ENCODE results near the gene FAM199X. TPM values are rescaled to one million over a fixed set of nuclear protein-coding genes. Genes with fewer than 3 reads are reported as not detected.

FAM199X gene
- total RNA-seq, 1 experiment from 2014 or later: 19.1 TPM

DNA sequence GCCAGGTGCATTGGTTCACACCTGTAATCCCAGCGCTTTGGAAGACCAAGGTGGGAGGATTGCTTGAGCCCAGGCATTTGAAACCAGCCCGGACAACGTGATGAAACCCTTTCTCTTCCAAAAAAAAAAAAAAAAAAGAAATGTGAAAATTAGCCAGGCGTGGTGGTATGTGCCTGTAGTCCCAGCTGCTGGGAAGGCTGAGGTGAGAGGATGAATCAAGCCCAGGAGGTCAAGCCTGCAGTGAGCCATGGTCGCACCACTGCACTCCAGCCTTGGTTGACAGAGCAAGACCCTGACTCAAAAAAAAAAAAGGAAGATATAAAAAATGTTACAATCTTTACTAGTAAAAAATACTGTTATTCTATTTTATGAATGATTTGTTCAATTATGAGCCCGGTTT, 5.9 kb downstream of the FAM199X start:
- Mint-ChIP-seq H3K36me3 (ENCODE audit: insufficient read depth, unreplicated experiment) (peaks cover 5% of the 10 kb centered on the region), H3K27me3 (ENCODE audit: insufficient read depth, unreplicated experiment) (no peaks in the 10 kb centered on the region), H3K4me3 (ENCODE audit: unreplicated experiment) (no peak overlapping the region), H3K27ac (ENCODE audit: unreplicated experiment) (no peak overlapping the region), H3K9me3 (ENCODE audit: unreplicated experiment) (no peaks in the 10 kb centered on the region), H3K4me1 (ENCODE audit: low read depth, unreplicated experiment) (no peaks in the 10 kb centered on the region)
- no peak overlapping the region for H3K4me3 ChIP-seq (ENCODE audit: low read depth, low read length)
- intact Hi-C loops (cut with micrococcal nuclease; ENCODE audit: unreplicated experiment): no loop called here
- TF ChIP-seq, protein P1, sequence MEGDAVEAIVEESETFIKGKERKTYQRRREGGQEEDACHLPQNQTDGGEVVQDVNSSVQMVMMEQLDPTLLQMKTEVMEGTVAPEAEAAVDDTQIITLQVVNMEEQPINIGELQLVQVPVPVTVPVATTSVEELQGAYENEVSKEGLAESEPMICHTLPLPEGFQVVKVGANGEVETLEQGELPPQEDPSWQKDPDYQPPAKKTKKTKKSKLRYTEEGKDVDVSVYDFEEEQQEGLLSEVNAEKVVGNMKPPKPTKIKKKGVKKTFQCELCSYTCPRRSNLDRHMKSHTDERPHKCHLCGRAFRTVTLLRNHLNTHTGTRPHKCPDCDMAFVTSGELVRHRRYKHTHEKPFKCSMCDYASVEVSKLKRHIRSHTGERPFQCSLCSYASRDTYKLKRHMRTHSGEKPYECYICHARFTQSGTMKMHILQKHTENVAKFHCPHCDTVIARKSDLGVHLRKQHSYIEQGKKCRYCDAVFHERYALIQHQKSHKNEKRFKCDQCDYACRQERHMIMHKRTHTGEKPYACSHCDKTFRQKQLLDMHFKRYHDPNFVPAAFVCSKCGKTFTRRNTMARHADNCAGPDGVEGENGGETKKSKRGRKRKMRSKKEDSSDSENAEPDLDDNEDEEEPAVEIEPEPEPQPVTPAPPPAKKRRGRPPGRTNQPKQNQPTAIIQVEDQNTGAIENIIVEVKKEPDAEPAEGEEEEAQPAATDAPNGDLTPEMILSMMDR (IDR thresholded peaks at IDR 0.05; ENCODE audit: insufficient read depth in 1 of 2, low read depth in 1 of 2, low read length in 1 of 2, severe bottlenecking in 1 of 2, unreplicated experiment in 1 of 2): no peak
- H3K9me3 ChIP-seq: no peaks in the 10 kb centered on the region
- POLR2A ChIA-PET: no interaction called here
- H3K36me3 ChIP-seq (ENCODE audit: control insufficient read depth, insufficient read depth, low read length): no peaks in the 10 kb centered on the region
- no peak for DNase-seq
- no TSS peak for BruUV-seq (replicated peaks)
- H3K27me3 ChIP-seq (replicated peaks; ENCODE audit: control insufficient read depth, insufficient read depth, low read length): no peaks in the 10 kb centered on the region
- H3K4me1 ChIP-seq: no peaks in the 10 kb centered on the region
- CTCF ChIA-PET: no interaction called here

GRCh38 chrX:104172788-104173187, 6.5 kb downstream of the FAM199X start:
- no peak overlapping the region for H3K27ac Mint-ChIP-seq (ENCODE audit: unreplicated experiment)
- no peaks in the 10 kb centered on the region for H3K9me3 Mint-ChIP-seq (ENCODE audit: unreplicated experiment)
- Histone ChIP-seq H3K27me3 (replicated peaks; ENCODE audit: control insufficient read depth, insufficient read depth, low read length) (no peaks in the 10 kb centered on the region), H3K4me1 (no peaks in the 10 kb centered on the region), H3K36me3 (ENCODE audit: control insufficient read depth, insufficient read depth, low read length) (no peaks in the 10 kb centered on the region), H3K4me3 (ENCODE audit: low read depth, low read length) (no peak overlapping the region), H3K9me3 (no peaks in the 10 kb centered on the region)
- BruUV-seq (replicated peaks): no TSS peak
- H3K4me3 Mint-ChIP-seq (ENCODE audit: unreplicated experiment): no peak overlapping the region
- peaks cover 5% of the 10 kb centered on the region for H3K36me3 Mint-ChIP-seq (ENCODE audit: insufficient read depth, unreplicated experiment)
- POLR2A ChIA-PET: no interaction called here
- no peaks in the 10 kb centered on the region for H3K4me1 Mint-ChIP-seq (ENCODE audit: low read depth, unreplicated experiment)
- TF ChIP-seq, protein P1 (IDR thresholded peaks at IDR 0.05; ENCODE audit: insufficient read depth in 1 of 2, low read depth in 1 of 2, low read length in 1 of 2, severe bottlenecking in 1 of 2, unreplicated experiment in 1 of 2): no peak
- H3K27me3 Mint-ChIP-seq (ENCODE audit: insufficient read depth, unreplicated experiment): no peaks in the 10 kb centered on the region
- intact Hi-C loops (cut with micrococcal nuclease; ENCODE audit: unreplicated experiment): no loop called here
- no peak for DNase-seq
- CTCF ChIA-PET: no interaction called here

GRCh38 chrX:104173841-104174240, 7.6 kb downstream of the FAM199X start:
- no peaks in the 10 kb centered on the region for H3K4me1 ChIP-seq
- H3K9me3 Mint-ChIP-seq (ENCODE audit: unreplicated experiment): no peaks in the 10 kb centered on the region
- H3K4me3 Mint-ChIP-seq (ENCODE audit: unreplicated experiment): no peak overlapping the region
- TF ChIP-seq, protein P1 (IDR thresholded peaks at IDR 0.05; ENCODE audit: insufficient read depth in 1 of 2, low read depth in 1 of 2, low read length in 1 of 2, severe bottlenecking in 1 of 2, unreplicated experiment in 1 of 2): no peak
- no peaks in the 10 kb centered on the region for H3K4me1 Mint-ChIP-seq (ENCODE audit: low read depth, unreplicated experiment)
- H3K27ac Mint-ChIP-seq (ENCODE audit: unreplicated experiment): no peak overlapping the region
- no peak overlapping the region for H3K4me3 ChIP-seq (ENCODE audit: low read depth, low read length)
- H3K36me3 ChIP-seq (ENCODE audit: control insufficient read depth, insufficient read depth, low read length): no peaks in the 10 kb centered on the region
- no TSS peak for BruUV-seq (replicated peaks)
- no peak for DNase-seq
- POLR2A ChIA-PET: no interaction called here
- H3K9me3 ChIP-seq: no peaks in the 10 kb centered on the region
- no peaks in the 10 kb centered on the region for H3K27me3 Mint-ChIP-seq (ENCODE audit: insufficient read depth, unreplicated experiment)
- intact Hi-C loops (cut with micrococcal nuclease; ENCODE audit: unreplicated experiment): no loop called here
- CTCF ChIA-PET: no interaction called here
- H3K27me3 ChIP-seq (replicated peaks; ENCODE audit: control insufficient read depth, insufficient read depth, low read length): no peaks in the 10 kb centered on the region
- H3K36me3 Mint-ChIP-seq (ENCODE audit: insufficient read depth, unreplicated experiment): peaks cover 9% of the 10 kb centered on the region
